ENCODE results near the gene SLC9A1. TPM values are rescaled to one million over a fixed set of nuclear protein-coding genes. Genes with fewer than 3 reads are reported as not detected.

The SLC9A1 gene
- total and polyA plus RNA-seq, 2 donors (not counting 1 experiment from before 2014, with no cell fraction given), result 7.3 to 22.5 TPM

DNA sequence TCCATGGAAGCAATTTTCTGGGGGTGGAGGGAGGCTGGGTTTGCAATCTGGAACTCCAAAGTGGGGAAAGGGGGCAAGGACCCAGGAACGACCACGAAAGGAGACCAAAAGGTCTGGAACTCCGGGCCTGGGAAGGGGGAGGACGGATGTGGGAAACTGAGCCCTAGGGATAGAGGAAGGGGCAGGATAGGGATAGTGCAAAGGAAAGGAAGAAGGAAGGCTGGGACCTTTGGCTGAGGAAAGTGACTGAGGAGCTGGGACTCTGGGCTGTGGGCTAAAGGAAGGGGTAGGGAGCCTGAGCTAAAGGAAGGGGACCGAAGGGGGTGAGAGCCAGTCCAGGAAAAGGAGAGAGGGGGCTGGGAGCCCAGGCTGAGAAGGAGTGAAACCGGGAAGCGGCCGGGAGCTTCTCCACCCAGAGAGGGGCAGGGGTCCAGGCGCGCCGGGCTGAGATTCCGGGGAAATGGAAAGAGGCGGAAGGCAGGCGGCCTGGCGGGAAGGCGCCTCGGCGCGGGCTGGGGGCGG, 395 bp downstream of the SLC9A1 start:
- peak overlapping the region; percentile 99 for H3K27ac ChIP-seq (ENCODE audit: low read length in 2 of 2)
- TF ChIP-seq, protein P1, sequence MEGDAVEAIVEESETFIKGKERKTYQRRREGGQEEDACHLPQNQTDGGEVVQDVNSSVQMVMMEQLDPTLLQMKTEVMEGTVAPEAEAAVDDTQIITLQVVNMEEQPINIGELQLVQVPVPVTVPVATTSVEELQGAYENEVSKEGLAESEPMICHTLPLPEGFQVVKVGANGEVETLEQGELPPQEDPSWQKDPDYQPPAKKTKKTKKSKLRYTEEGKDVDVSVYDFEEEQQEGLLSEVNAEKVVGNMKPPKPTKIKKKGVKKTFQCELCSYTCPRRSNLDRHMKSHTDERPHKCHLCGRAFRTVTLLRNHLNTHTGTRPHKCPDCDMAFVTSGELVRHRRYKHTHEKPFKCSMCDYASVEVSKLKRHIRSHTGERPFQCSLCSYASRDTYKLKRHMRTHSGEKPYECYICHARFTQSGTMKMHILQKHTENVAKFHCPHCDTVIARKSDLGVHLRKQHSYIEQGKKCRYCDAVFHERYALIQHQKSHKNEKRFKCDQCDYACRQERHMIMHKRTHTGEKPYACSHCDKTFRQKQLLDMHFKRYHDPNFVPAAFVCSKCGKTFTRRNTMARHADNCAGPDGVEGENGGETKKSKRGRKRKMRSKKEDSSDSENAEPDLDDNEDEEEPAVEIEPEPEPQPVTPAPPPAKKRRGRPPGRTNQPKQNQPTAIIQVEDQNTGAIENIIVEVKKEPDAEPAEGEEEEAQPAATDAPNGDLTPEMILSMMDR (IDR thresholded peaks at IDR 0.05), result no peak
- no peak for TF ChIP-seq EZH2 (IDR thresholded peaks at IDR 0.05; ENCODE audit: borderline replicate concordance, insufficient read depth, low read depth, low read length, poor library complexity, severe bottlenecking)
- H3K4me3 Mint-ChIP-seq, result peak overlapping the region; percentile 89
- no peaks in the 10 kb centered on the region for H3K36me3 ChIP-seq (replicated peaks in 1 of 2; ENCODE audit: control extremely low read depth in 1 of 2, control insufficient read depth in 1 of 2, extremely low read depth in 1 of 2, insufficient read depth in 2 of 2, low read length in 1 of 2)
- H3K4me3 ChIP-seq (ENCODE audit: control extremely low read depth in 1 of 5, extremely low read depth in 1 of 5, insufficient read depth in 1 of 5, low read depth in 2 of 5, low read length in 4 of 5), result peak overlapping the region; percentile 62 to 87 (median 78)
- peaks cover 52% of the 10 kb centered on the region for H3K4me1 Mint-ChIP-seq
- H3K9ac ChIP-seq (ENCODE audit: low read length), result peak overlapping the region; percentile 89
- POLR2A ChIA-PET, result interaction anchor here (0.5 to 2.0 kb wide), 17 partner anchors 12 to 1352 kb away, joined by 3 to 10 read pairs (median 5); no protein-coding TSS in a partner anchor
- H3K4me1 ChIP-seq (ENCODE audit: control insufficient read depth in 2 of 2, insufficient read depth in 2 of 2, low read length in 2 of 2), result peaks cover 25 to 43% of the 10 kb centered on the region in 2 donors
- intact Hi-C loops (cut with micrococcal nuclease), result loop anchor here (2.0 kb wide), 2 partner anchors 18 to 48 kb away; no protein-coding TSS in a partner anchor
- H3K27me3 ChIP-seq (replicated peaks in 1 of 4; ENCODE audit: control extremely low read depth in 1 of 4, control insufficient read depth in 3 of 4, insufficient read depth in 4 of 4, low read length in 3 of 4), result no peaks in the 10 kb centered on the region
- H2AFZ ChIP-seq (ENCODE audit: insufficient read depth, low read depth, low read length, poor library complexity, severe bottlenecking), result peak overlapping the region; percentile 57
- H3K27me3 Mint-ChIP-seq, result no peaks in the 10 kb centered on the region
- H3K27ac Mint-ChIP-seq, result peak overlapping the region; percentile 76
- no peaks in the 10 kb centered on the region for H3K9me3 Mint-ChIP-seq (ENCODE audit: insufficient read depth)
- H3K4me2 ChIP-seq (replicated peaks; ENCODE audit: low read depth, low read length, poor library complexity, severe bottlenecking), result peak overlapping the region; percentile 98
- H3K9me3 ChIP-seq (ENCODE audit: control extremely low read depth in 1 of 3, control insufficient read depth in 2 of 3, insufficient read depth in 1 of 3, low read length in 2 of 3), result no peaks in the 10 kb centered on the region
- CTCF ChIA-PET, result interaction anchor here (0.6 to 3.2 kb wide), 22 partner anchors 9 to 559 kb away, joined by 3 to 17 read pairs (median 6); no protein-coding TSS in a partner anchor
- DNase-seq (no peak), ATAC-seq (ENCODE audit: low read depth) (no peak)
- H3K79me2 ChIP-seq (ENCODE audit: control insufficient read depth, insufficient read depth, low read length), result peaks cover 37% of the 10 kb centered on the region
- 13% methylated on average over 20 of the region's 20 CpGs for WGBS (ENCODE audit: insufficient coverage)
- no peaks in the 10 kb centered on the region for H4K20me1 ChIP-seq (ENCODE audit: control insufficient read depth, insufficient read depth, low read length, poor library complexity, severe bottlenecking)

DNA sequence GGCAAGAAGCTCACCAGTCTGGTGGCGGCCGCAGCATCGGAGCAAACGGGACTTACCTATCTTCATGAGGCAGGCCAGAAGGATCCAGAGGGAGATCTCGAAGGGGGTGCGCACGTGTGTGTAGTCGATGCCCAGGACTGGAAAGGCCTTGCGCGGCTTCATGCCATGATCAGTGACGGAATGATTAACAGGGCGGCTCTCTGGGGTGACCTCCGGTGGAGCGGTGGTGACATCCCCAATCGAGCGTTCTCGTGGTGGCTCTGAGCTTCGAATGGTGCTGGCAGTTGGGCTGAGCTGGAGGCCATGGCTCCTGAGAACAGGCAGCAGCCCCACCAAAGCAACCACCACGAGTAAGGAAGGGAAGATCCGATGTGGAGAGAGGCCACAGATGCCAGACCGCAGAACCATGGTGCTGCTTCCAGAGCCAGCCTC, 982 bp downstream of the SLC9A1 start:
- H3K79me2 ChIP-seq (ENCODE audit: control insufficient read depth, insufficient read depth, low read length), result peaks cover 37% of the 10 kb centered on the region
- no peak for ATAC-seq (ENCODE audit: low read depth)

More for the DNA sequence above, 982 bp downstream of the SLC9A1 start:
- Mint-ChIP-seq H3K27ac (peak overlapping the region; percentile 76), H3K9me3 (ENCODE audit: insufficient read depth) (no peaks in the 10 kb centered on the region), H3K27me3 (no peaks in the 10 kb centered on the region), H3K4me1 (peaks cover 58% of the 10 kb centered on the region), H3K4me3 (peak overlapping the region; percentile 89)
- Histone ChIP-seq H3K36me3 (replicated peaks in 1 of 2; ENCODE audit: control extremely low read depth in 1 of 2, control insufficient read depth in 1 of 2, extremely low read depth in 1 of 2, insufficient read depth in 2 of 2, low read length in 1 of 2) (no peaks in the 10 kb centered on the region), H3K27me3 (replicated peaks in 1 of 4; ENCODE audit: control extremely low read depth in 1 of 4, control insufficient read depth in 3 of 4, insufficient read depth in 4 of 4, low read length in 3 of 4) (no peaks in the 10 kb centered on the region), H3K4me2 (replicated peaks; ENCODE audit: low read depth, low read length, poor library complexity, severe bottlenecking) (peak overlapping the region; percentile 98), H3K4me3 (ENCODE audit: control extremely low read depth in 1 of 5, extremely low read depth in 1 of 5, insufficient read depth in 1 of 5, low read depth in 2 of 5, low read length in 4 of 5) (peak overlapping the region in 4 of 5 experiments; percentile 62 to 87 (median 74)), H3K9me3 (ENCODE audit: control extremely low read depth in 1 of 3, control insufficient read depth in 2 of 3, insufficient read depth in 1 of 3, low read length in 2 of 3) (no peaks in the 10 kb centered on the region), H4K20me1 (ENCODE audit: control insufficient read depth, insufficient read depth, low read length, poor library complexity, severe bottlenecking) (no peaks in the 10 kb centered on the region), H3K27ac (ENCODE audit: low read length in 2 of 2) (no peak overlapping the region), H3K4me1 (ENCODE audit: control insufficient read depth in 2 of 2, insufficient read depth in 2 of 2, low read length in 2 of 2) (peaks cover 25 to 48% of the 10 kb centered on the region in 2 donors), H2AFZ (ENCODE audit: insufficient read depth, low read depth, low read length, poor library complexity, severe bottlenecking) (no peak overlapping the region), H3K9ac (ENCODE audit: low read length) (peak overlapping the region; percentile 89)
- DNase-seq, result no peak
- CTCF ChIA-PET, result interaction anchor here (0.7 to 3.2 kb wide), 10 partner anchors 9 to 130 kb away, joined by 3 to 17 read pairs (median 8); no protein-coding TSS in a partner anchor
- WGBS (ENCODE audit: insufficient coverage), result 95% methylated on average over 19 of the region's 21 CpGs
- TF ChIP-seq, protein P1 (IDR thresholded peaks at IDR 0.05), result no peak
- no peak for TF ChIP-seq EZH2 (IDR thresholded peaks at IDR 0.05; ENCODE audit: borderline replicate concordance, insufficient read depth, low read depth, low read length, poor library complexity, severe bottlenecking)
- intact Hi-C loops (cut with micrococcal nuclease), result loop anchor here (2.0 kb wide), 2 partner anchors 17 to 47 kb away; no protein-coding TSS in a partner anchor
- POLR2A ChIA-PET, result interaction anchor here (0.9 to 2.0 kb wide), 4 partner anchors 14 to 51 kb away, joined by 3 to 7 read pairs (median 4); no protein-coding TSS in a partner anchor
